Lung (tissue), 12 donors: ENCODE results near the gene SEMA3A. TPM values are rescaled to one million over a fixed set of nuclear protein-coding genes. Genes with fewer than 3 reads are reported as not detected.
A peak's percentile ranks its signal among the peaks of the same experiment; 100 is the strongest.

Source experiments
- ATAC-seq: fragments of 200-7000 bp; cut with Tn5 transposase; one replicate; pipeline ENCODE4 v1.9.1; 2020; ENCODE audit warnings: moderate number of reproducible peaks; ENCODE audit not compliant: insufficient read depth, low FRiP score
- DNase-seq, 3 donors: peaks; one replicate each; pipeline ENCODE4 v3.0.0-alpha.2; 2013 to 2017
- H3K27ac ChIP-seq, 2 donors: one replicate each; pipeline ENCODE4 v1.5.1; 2013; ENCODE audit warnings: mild to moderate bottlenecking in 2 of 2, moderate library complexity in 2 of 2, control low read depth in 1 of 2, inconsistent platforms in 1 of 2, low read depth in 1 of 2, low read length in 1 of 2
- H3K27me3 ChIP-seq, 3 donors: one replicate each; pipeline ENCODE4 v1.5.1; 2013; ENCODE audit warnings: low read length in 2 of 3; ENCODE audit not compliant: control insufficient read depth in 3 of 3, insufficient read depth in 3 of 3
- H3K36me3 ChIP-seq, 4 donors: one replicate each; pipeline ENCODE4 v1.5.1; 2013; ENCODE audit warnings: low read length in 4 of 4, mild to moderate bottlenecking in 1 of 4, moderate library complexity in 1 of 4; ENCODE audit not compliant: control insufficient read depth in 4 of 4, insufficient read depth in 4 of 4
- H3K4me1 ChIP-seq, 5 donors: one replicate each; pipeline ENCODE4 v1.5.1; 2013; ENCODE audit warnings: low read length in 5 of 5, mild to moderate bottlenecking in 2 of 5, moderate library complexity in 1 of 5; ENCODE audit not compliant: control insufficient read depth in 5 of 5, insufficient read depth in 5 of 5
- H3K4me3 ChIP-seq: one replicate; pipeline ENCODE4 v1.5.1; 2013; ENCODE audit warnings: mild to moderate bottlenecking, control low read depth, moderate library complexity
- H3K9ac ChIP-seq, 2 donors: one replicate each; pipeline ENCODE4 v1.5.1; 2013; ENCODE audit warnings: low read length in 2 of 2, control low read depth in 1 of 2; ENCODE audit not compliant: insufficient read depth in 1 of 2
- H3K9me3 ChIP-seq, 4 donors: one replicate each; pipeline ENCODE4 v1.5.1; 2013; ENCODE audit warnings: low read length in 3 of 4, mild to moderate bottlenecking in 1 of 4, moderate library complexity in 1 of 4; ENCODE audit not compliant: control insufficient read depth in 4 of 4, insufficient read depth in 3 of 4
- WGBS, 2 donors: extraction: QIAGEN DNeasy Blood & Tissue Kit; methylation state at CpG; one replicate each; pipeline ENCODE4 v1.1.7; 2013; 5-methylcytosine and 5-hydroxymethylcytosine counted together
- polyA plus RNA-seq, 2 donors: library from polyadenylated mRNA; stranded (reverse); fragments of 200-250 nt; gene quantifications; one replicate each; pipeline ENCODE4 v1.2.1, GENCODE V29; 2013
- total RNA-seq, 2 donors: library from RNA; depleted of rRNA in 1 of 2; stranded (reverse); fragments of >200 nt in 1 of 2; gene quantifications; one replicate each; pipeline ENCODE4 v1.2.1, GENCODE V29; 2014 to 2021
- TF ChIP-seq, protein P1 (sequence below): IDR thresholded peaks from 2 replicates; pipeline ENCODE4 v1.5.1; 2012; ENCODE audit warnings: mild to moderate bottlenecking; ENCODE audit errors: control extremely low read depth, extremely low read depth
- donor health status: control.
- donor health status: control.
- donor health status: Bipolar disorder and iron deficiency.
- donor health status: healthy.
- donor health status: DM: yes; HTN: yes; CAD: no.

SEMA3A gene
- total and polyA plus RNA-seq, 4 donors: 0.79 to 21.4 (median 5.5) TPM

GRCh38 chr7:84013616-84014240, 180.9 kb downstream of the SEMA3A start:
- no peaks in the 10 kb centered on the region for H3K36me3 ChIP-seq
- H3K4me1 ChIP-seq: peaks cover 0 to 13% (median 2%) of the 10 kb centered on the region in 5 donors
- ATAC-seq (no peak), DNase-seq (no peak)
- 85 to 88% methylated on average over 6 of the region's 6 CpGs for WGBS, 2 donors
- no peaks in the 10 kb centered on the region for H3K9me3 ChIP-seq
- no peaks in the 10 kb centered on the region for H3K27me3 ChIP-seq
- H3K4me3 ChIP-seq: no peak overlapping the region
- TF ChIP-seq, protein P1, sequence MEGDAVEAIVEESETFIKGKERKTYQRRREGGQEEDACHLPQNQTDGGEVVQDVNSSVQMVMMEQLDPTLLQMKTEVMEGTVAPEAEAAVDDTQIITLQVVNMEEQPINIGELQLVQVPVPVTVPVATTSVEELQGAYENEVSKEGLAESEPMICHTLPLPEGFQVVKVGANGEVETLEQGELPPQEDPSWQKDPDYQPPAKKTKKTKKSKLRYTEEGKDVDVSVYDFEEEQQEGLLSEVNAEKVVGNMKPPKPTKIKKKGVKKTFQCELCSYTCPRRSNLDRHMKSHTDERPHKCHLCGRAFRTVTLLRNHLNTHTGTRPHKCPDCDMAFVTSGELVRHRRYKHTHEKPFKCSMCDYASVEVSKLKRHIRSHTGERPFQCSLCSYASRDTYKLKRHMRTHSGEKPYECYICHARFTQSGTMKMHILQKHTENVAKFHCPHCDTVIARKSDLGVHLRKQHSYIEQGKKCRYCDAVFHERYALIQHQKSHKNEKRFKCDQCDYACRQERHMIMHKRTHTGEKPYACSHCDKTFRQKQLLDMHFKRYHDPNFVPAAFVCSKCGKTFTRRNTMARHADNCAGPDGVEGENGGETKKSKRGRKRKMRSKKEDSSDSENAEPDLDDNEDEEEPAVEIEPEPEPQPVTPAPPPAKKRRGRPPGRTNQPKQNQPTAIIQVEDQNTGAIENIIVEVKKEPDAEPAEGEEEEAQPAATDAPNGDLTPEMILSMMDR: no peak
- H3K9ac ChIP-seq: no peak overlapping the region
- no peak overlapping the region for H3K27ac ChIP-seq

- H3K9me3 ChIP-seq: no peaks in the 10 kb centered on the region
- no peak overlapping the region for H3K27ac ChIP-seq
- TF ChIP-seq, protein P1: no peak
- peaks cover 0 to 13% (median 0%) of the 10 kb centered on the region in 5 donors for H3K4me1 ChIP-seq
- no peak overlapping the region for H3K9ac ChIP-seq
- H3K27me3 ChIP-seq: no peaks in the 10 kb centered on the region
- ATAC-seq: no peak
- H3K36me3 ChIP-seq: peaks cover 0 to 8% (median 3%) of the 10 kb centered on the region in 4 donors
- H3K4me3 ChIP-seq: no peak overlapping the region
- no CpG with 5 or more reads among the region's 1 CpG for WGBS, 2 donors
- DNase-seq: peak in 2 of 3 donors; percentile 34 to 47
Measured at GRCh38 chr7:84009782-84010181, 184.8 kb downstream of the SEMA3A start.

DNA sequence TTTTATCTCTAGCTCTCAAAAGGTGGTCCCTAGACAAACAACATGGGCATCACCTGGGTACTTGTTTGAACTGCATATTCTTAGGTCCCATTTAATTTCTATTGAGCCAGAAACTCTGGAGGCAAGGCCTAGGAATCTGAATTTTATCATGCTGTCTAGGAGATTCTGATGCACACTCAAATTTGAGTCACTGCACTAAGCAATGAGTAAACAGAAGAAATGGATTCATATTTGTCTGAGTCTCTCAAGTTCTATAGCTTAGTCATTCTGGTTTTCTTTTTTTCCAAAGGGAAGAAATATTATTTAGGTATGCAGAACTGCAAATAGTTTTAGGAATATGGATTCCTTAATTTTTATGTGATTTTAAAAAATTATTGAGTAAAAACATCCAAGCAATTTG, 185.5 kb downstream of the SEMA3A start:
- Histone ChIP-seq H3K36me3 (peaks cover 0 to 9% (median 5%) of the 10 kb centered on the region in 4 donors), H3K9me3 (no peaks in the 10 kb centered on the region), H3K27me3 (no peaks in the 10 kb centered on the region), H3K4me3 (no peak overlapping the region), H3K27ac (no peak overlapping the region), H3K9ac (no peak overlapping the region), H3K4me1 (peaks cover 0 to 13% (median 0%) of the 10 kb centered on the region in 5 donors)
- TF ChIP-seq, protein P1: no peak
- no peak for ATAC-seq
- DNase-seq: no peak

DNA sequence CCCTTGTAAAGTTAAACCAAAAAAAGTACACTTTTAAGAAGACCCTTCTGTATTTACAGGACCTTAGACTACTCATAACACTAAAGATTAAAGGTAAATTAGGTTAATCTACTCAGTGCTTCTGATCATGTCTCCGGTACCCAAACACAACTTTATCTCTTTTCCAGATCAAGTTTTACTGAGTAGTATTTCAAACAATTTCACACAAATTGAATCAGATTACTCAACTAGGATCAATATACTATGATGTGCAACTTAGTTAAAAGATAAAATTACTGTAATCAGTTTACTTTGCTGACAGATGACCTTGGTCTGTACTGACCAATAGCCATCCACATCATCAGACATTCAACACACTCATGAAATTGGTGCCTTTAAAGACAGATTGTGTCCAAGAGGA, 191.4 kb downstream of the SEMA3A start:
- no peaks in the 10 kb centered on the region for H3K9me3 ChIP-seq
- TF ChIP-seq, protein P1: no peak
- ATAC-seq (no peak), DNase-seq (no peak)
- H3K27me3 ChIP-seq: no peaks in the 10 kb centered on the region
- H3K4me1 ChIP-seq: no peaks in the 10 kb centered on the region
- H3K27ac ChIP-seq: no peak overlapping the region
- no peak overlapping the region for H3K9ac ChIP-seq
- WGBS, 2 donors: 93 to 94% methylated on average over 1 of the region's 1 CpG
- peaks cover 0 to 18% (median 5%) of the 10 kb centered on the region in 4 donors for H3K36me3 ChIP-seq
- H3K4me3 ChIP-seq: no peak overlapping the region
